ENCODE results near the gene CIC.
"Not testable (repeated sequence)": the region's sequence is repeated elsewhere in the genome, so short reads cannot be mapped to it uniquely, and the experiment has no call there.

Gene CIC

GRCh38 chr19:42324655-42325307, 55.7 kb downstream of the CIC start:
- Histone ChIP-seq H3K36me3 (ENCODE audit: control insufficient read depth in 1 of 2, insufficient read depth in 2 of 2, low read length in 2 of 2) (no peaks in the 10 kb centered on the region), H3K4me3 (ENCODE audit: low read depth in 1 of 2, low read length in 2 of 2) (peak overlapping the region; percentile 73 to 98), H3K4me1 (ENCODE audit: control insufficient read depth in 1 of 2, insufficient read depth in 2 of 2, low read length in 2 of 2) (peaks cover 0 to 32% of the 10 kb centered on the region in 2 donors), H3K9me3 (ENCODE audit: control insufficient read depth in 1 of 2, low read length in 2 of 2) (no peaks in the 10 kb centered on the region), H3K27me3 (ENCODE audit: low read depth, low read length) (peaks cover 12% of the 10 kb centered on the region), H3K27ac (ENCODE audit: low read length) (no peak overlapping the region)

GRCh38 chr19:42325308-42325895, 56.4 kb downstream of the CIC start, which contains the start of gene MEGF8:
TSS of gene MEGF8 (plus strand) at chr19:42325635. CDS start at chr19:42326244, 609 bp downstream.
- H3K4me1 ChIP-seq (ENCODE audit: control insufficient read depth in 1 of 2, insufficient read depth in 2 of 2, low read length in 2 of 2), result peaks cover 0 to 32% of the 10 kb centered on the region in 2 donors
- H3K27ac ChIP-seq (ENCODE audit: low read length), result peak within 1 kb of the TSS; percentile 63
- H3K36me3 ChIP-seq (ENCODE audit: control insufficient read depth in 1 of 2, insufficient read depth in 2 of 2, low read length in 2 of 2), result no peaks in the 10 kb centered on the region
- H3K27me3 ChIP-seq (ENCODE audit: low read depth, low read length), result peaks cover 12% of the 10 kb centered on the region
- H3K9me3 ChIP-seq (ENCODE audit: control insufficient read depth in 1 of 2, low read length in 2 of 2), result no peaks in the 10 kb centered on the region
- peak within 1 kb of the TSS; percentile 73 to 98 for H3K4me3 ChIP-seq (ENCODE audit: low read depth in 1 of 2, low read length in 2 of 2)

GRCh38 chr19:42325896-42326771, 57.1 kb downstream of the CIC start:
- Histone ChIP-seq H3K4me1 (ENCODE audit: control insufficient read depth in 1 of 2, insufficient read depth in 2 of 2, low read length in 2 of 2) (peaks cover 0 to 38% of the 10 kb centered on the region in 2 donors), H3K9me3 (ENCODE audit: control insufficient read depth in 1 of 2, low read length in 2 of 2) (no peaks in the 10 kb centered on the region), H3K27me3 (ENCODE audit: low read depth, low read length) (peaks cover 12% of the 10 kb centered on the region), H3K36me3 (ENCODE audit: control insufficient read depth in 1 of 2, insufficient read depth in 2 of 2, low read length in 2 of 2) (no peaks in the 10 kb centered on the region), H3K27ac (ENCODE audit: low read length) (peak overlapping the region; percentile 63), H3K4me3 (ENCODE audit: low read depth in 1 of 2, low read length in 2 of 2) (peak overlapping the region; percentile 73 to 98)

GRCh38 chr19:42326969-42327368, 57.9 kb downstream of the CIC start:
- peak overlapping the region in 1 of 2 donors; percentile 98 for H3K4me3 ChIP-seq (ENCODE audit: low read depth in 1 of 2, low read length in 2 of 2)
- H3K4me1 ChIP-seq (ENCODE audit: control insufficient read depth in 1 of 2, insufficient read depth in 2 of 2, low read length in 2 of 2), result peaks cover 0 to 38% of the 10 kb centered on the region in 2 donors

GRCh38 chr19:42327381-42327780, 58.3 kb downstream of the CIC start:
- H3K36me3 ChIP-seq (ENCODE audit: control insufficient read depth in 1 of 2, insufficient read depth in 2 of 2, low read length in 2 of 2), result no peaks in the 10 kb centered on the region
- peaks cover 8% of the 10 kb centered on the region for H3K27me3 ChIP-seq (ENCODE audit: low read depth, low read length)
- no peak overlapping the region for H3K27ac ChIP-seq (ENCODE audit: low read length)
- no peaks in the 10 kb centered on the region for H3K9me3 ChIP-seq (ENCODE audit: control insufficient read depth in 1 of 2, low read length in 2 of 2)
- H3K4me3 ChIP-seq (ENCODE audit: low read depth in 1 of 2, low read length in 2 of 2), result no peak overlapping the region
- peaks cover 0 to 38% of the 10 kb centered on the region in 2 donors for H3K4me1 ChIP-seq (ENCODE audit: control insufficient read depth in 1 of 2, insufficient read depth in 2 of 2, low read length in 2 of 2)

More at GRCh38 chr19:42326969-42327368, 57.9 kb downstream of the CIC start:
- no peaks in the 10 kb centered on the region for H3K9me3 ChIP-seq (ENCODE audit: control insufficient read depth in 1 of 2, low read length in 2 of 2)
- peaks cover 8% of the 10 kb centered on the region for H3K27me3 ChIP-seq (ENCODE audit: low read depth, low read length)
- no peaks in the 10 kb centered on the region for H3K36me3 ChIP-seq (ENCODE audit: control insufficient read depth in 1 of 2, insufficient read depth in 2 of 2, low read length in 2 of 2)
- H3K27ac ChIP-seq (ENCODE audit: low read length), result no peak overlapping the region

GRCh38 chr19:42328106-42328505, 59.1 kb downstream of the CIC start:
- H3K27me3 ChIP-seq (ENCODE audit: low read depth, low read length), result peaks cover 8% of the 10 kb centered on the region
- H3K4me1 ChIP-seq (ENCODE audit: control insufficient read depth in 1 of 2, insufficient read depth in 2 of 2, low read length in 2 of 2), result peaks cover 0 to 38% of the 10 kb centered on the region in 2 donors
- H3K4me3 ChIP-seq (ENCODE audit: low read depth in 1 of 2, low read length in 2 of 2), result no peak overlapping the region
- H3K27ac ChIP-seq (ENCODE audit: low read length), result no peak overlapping the region
- H3K36me3 ChIP-seq (ENCODE audit: control insufficient read depth in 1 of 2, insufficient read depth in 2 of 2, low read length in 2 of 2), result no peaks in the 10 kb centered on the region
- no peaks in the 10 kb centered on the region for H3K9me3 ChIP-seq (ENCODE audit: control insufficient read depth in 1 of 2, low read length in 2 of 2)

- Histone ChIP-seq H3K4me1 (ENCODE audit: control insufficient read depth in 1 of 2, insufficient read depth in 2 of 2, low read length in 2 of 2) (peaks cover 0 to 36% of the 10 kb centered on the region in 2 donors), H3K27me3 (ENCODE audit: low read depth, low read length) (peaks cover 8% of the 10 kb centered on the region), H3K4me3 (ENCODE audit: low read depth in 1 of 2, low read length in 2 of 2) (no peak overlapping the region), H3K27ac (ENCODE audit: low read length) (no peak overlapping the region), H3K9me3 (ENCODE audit: control insufficient read depth in 1 of 2, low read length in 2 of 2) (no peaks in the 10 kb centered on the region), H3K36me3 (ENCODE audit: control insufficient read depth in 1 of 2, insufficient read depth in 2 of 2, low read length in 2 of 2) (no peaks in the 10 kb centered on the region)
These were observed 59.8 kb downstream of the CIC start for GRCh38 chr19:42328854-42329253.

- Histone ChIP-seq H3K36me3 (ENCODE audit: control insufficient read depth in 1 of 2, insufficient read depth in 2 of 2, low read length in 2 of 2) (peaks cover 0 to 12% of the 10 kb centered on the region in 2 donors), H3K27ac (ENCODE audit: low read length) (no peak overlapping the region), H3K27me3 (ENCODE audit: low read depth, low read length) (no peaks in the 10 kb centered on the region), H3K4me3 (ENCODE audit: low read depth in 1 of 2, low read length in 2 of 2) (no peak overlapping the region), H3K4me1 (ENCODE audit: control insufficient read depth in 1 of 2, insufficient read depth in 2 of 2, low read length in 2 of 2) (peaks cover 0 to 23% of the 10 kb centered on the region in 2 donors), H3K9me3 (ENCODE audit: control insufficient read depth in 1 of 2, low read length in 2 of 2) (no peaks in the 10 kb centered on the region)
These were observed 61.2 kb downstream of the CIC start for GRCh38 chr19:42330241-42330711.

- not testable (repeated sequence) for H3K27me3 ChIP-seq (ENCODE audit: low read depth, low read length); H3K4me3 ChIP-seq (ENCODE audit: low read depth in 1 of 2, low read length in 2 of 2); H3K9me3 ChIP-seq (ENCODE audit: control insufficient read depth in 1 of 2, low read length in 2 of 2); H3K27ac ChIP-seq (ENCODE audit: low read length)
- Histone ChIP-seq H3K4me1 (ENCODE audit: control insufficient read depth in 1 of 2, insufficient read depth in 2 of 2, low read length in 2 of 2) (peaks cover 0 to 19% of the 10 kb centered on the region in 2 donors), H3K36me3 (ENCODE audit: control insufficient read depth in 1 of 2, insufficient read depth in 2 of 2, low read length in 2 of 2) (peaks cover 2 to 22% of the 10 kb centered on the region in 2 donors)
These were observed 62.3 kb downstream of the CIC start for GRCh38 chr19:42331333-42331732.

GRCh38 chr19:42332059-42332458, 63.0 kb downstream of the CIC start:
- Histone ChIP-seq H3K4me1 (ENCODE audit: control insufficient read depth in 1 of 2, insufficient read depth in 2 of 2, low read length in 2 of 2) (peaks cover 0 to 12% of the 10 kb centered on the region in 2 donors), H3K36me3 (ENCODE audit: control insufficient read depth in 1 of 2, insufficient read depth in 2 of 2, low read length in 2 of 2) (peaks cover 9 to 30% of the 10 kb centered on the region in 2 donors), H3K9me3 (ENCODE audit: control insufficient read depth in 1 of 2, low read length in 2 of 2) (no peaks in the 10 kb centered on the region)

GRCh38 chr19:42333018-42333417, 64.0 kb downstream of the CIC start:
- Histone ChIP-seq H3K9me3 (ENCODE audit: control insufficient read depth in 1 of 2, low read length in 2 of 2) (no peaks in the 10 kb centered on the region), H3K27ac (ENCODE audit: low read length) (no peak overlapping the region), H3K27me3 (ENCODE audit: low read depth, low read length) (no peaks in the 10 kb centered on the region), H3K36me3 (ENCODE audit: control insufficient read depth in 1 of 2, insufficient read depth in 2 of 2, low read length in 2 of 2) (peaks cover 11 to 32% of the 10 kb centered on the region in 2 donors), H3K4me3 (ENCODE audit: low read depth in 1 of 2, low read length in 2 of 2) (no peak overlapping the region), H3K4me1 (ENCODE audit: control insufficient read depth in 1 of 2, insufficient read depth in 2 of 2, low read length in 2 of 2) (peaks cover 0 to 6% of the 10 kb centered on the region in 2 donors)

More at GRCh38 chr19:42332059-42332458, 63.0 kb downstream of the CIC start:
- no peak overlapping the region for H3K27ac ChIP-seq (ENCODE audit: low read length)
- H3K4me3 ChIP-seq (ENCODE audit: low read depth in 1 of 2, low read length in 2 of 2), result no peak overlapping the region
- H3K27me3 ChIP-seq (ENCODE audit: low read depth, low read length), result no peaks in the 10 kb centered on the region

All from muscle layer of duodenum (tissue), 2 donors.